ENCODE measurements around the gene ADCYAP1R1. TPM values are rescaled to one million over a fixed set of nuclear protein-coding genes. Genes with fewer than 3 reads are reported as not detected.

Gene ADCYAP1R1
- total RNA-seq, 1 experiment from 2014 or later: 0.12 TPM

- Histone ChIP-seq H3K79me2 (ENCODE audit: insufficient read depth, low read length) (no peaks in the 10 kb centered on the region), H3K9me2 (ENCODE audit: insufficient read depth) (no peaks in the 10 kb centered on the region), H3K9ac (ENCODE audit: low read length) (no peak overlapping the region), H3K4me3 (replicated peaks in 1 of 2; ENCODE audit: low read depth in 1 of 2, low read length in 2 of 2) (no peak overlapping the region), H4K20me1 (ENCODE audit: insufficient read depth) (no peaks in the 10 kb centered on the region), H3K27ac (ENCODE audit: low read depth, low read length) (no peak overlapping the region), H3K36me3 (ENCODE audit: control insufficient read depth in 1 of 2, insufficient read depth in 2 of 2, low read length in 2 of 2) (no peaks in the 10 kb centered on the region), H3K4me1 (ENCODE audit: control insufficient read depth in 1 of 2, insufficient read depth in 2 of 2, low read length in 2 of 2) (peaks cover 0 to 5% of the 10 kb centered on the region in 2 experiments; a peak in 1 of 4 replicates), H3K27me3 (ENCODE audit: insufficient read depth, low read length) (no peaks in the 10 kb centered on the region), H2AFZ (ENCODE audit: low read depth, low read length, poor library complexity, severe bottlenecking) (no peak overlapping the region), H3K4me2 (ENCODE audit: low read length) (no peak overlapping the region), H3K9me3 (ENCODE audit: control insufficient read depth in 1 of 2, insufficient read depth in 1 of 2, low read depth in 1 of 2, low read length in 2 of 2) (no peaks in the 10 kb centered on the region)
- ChIA-PET RAD21 (ENCODE audit: low non-redundant PET in 1 of 2, low total read pairs in 2 of 2, uncharacterized antibody in 2 of 2, unreplicated experiment in 2 of 2) (no interaction called here), POLR2A (no interaction called here), CTCF (no interaction called here)
- BruUV-seq (replicated peaks): no TSS peak
- ATAC-seq: no peak
- DNase-seq (ENCODE audit: low read depth, low spot score): no peak
- intact Hi-C loops (cut with micrococcal nuclease): no loop called here
- TF ChIP-seq YY1 (IDR thresholded peaks at IDR 0.05; ENCODE audit: extremely low read depth, insufficient replicate concordance, low read depth, low read length) (no peak), ELF1 (IDR thresholded peaks at IDR 0.05; ENCODE audit: borderline replicate concordance, low read depth) (no peak), POLR2A (IDR thresholded peaks at IDR 0.05; ENCODE audit: borderline replicate concordance, extremely low read depth, insufficient read depth, insufficient read length) (no peak), ZNF274 (IDR thresholded peaks at IDR 0.05; ENCODE audit: low read depth, low read length) (no peak), CEBPB (IDR thresholded peaks at IDR 0.05; ENCODE audit: low read depth) (no peak), MAX (IDR thresholded peaks at IDR 0.05) (no peak), CTCF (IDR thresholded peaks at IDR 0.05 in 2 of 3, conservative IDR thresholded peaks at IDR 0.05 in 1 of 3; ENCODE audit: borderline replicate concordance in 1 of 3, insufficient read depth in 1 of 3, low read depth in 2 of 3, low read length in 2 of 3) (no peak), ATF3 (IDR thresholded peaks at IDR 0.05) (no peak), EGR1 (IDR thresholded peaks at IDR 0.05; ENCODE audit: low read depth) (no peak), CBX3 (IDR thresholded peaks at IDR 0.05; ENCODE audit: low read depth) (no peak), POLR2AphosphoS5 (IDR thresholded peaks at IDR 0.05; ENCODE audit: low read depth, low read length) (no peak), EZH2 (IDR thresholded peaks at IDR 0.05) (no peak), ZBTB33 (IDR thresholded peaks at IDR 0.05; ENCODE audit: extremely low read depth, insufficient replicate concordance, low read length) (no peak), JUND (IDR thresholded peaks at IDR 0.05) (no peak), TCF7L2 (IDR thresholded peaks at IDR 0.05; ENCODE audit: borderline replicate concordance, extremely low read depth, insufficient read depth, insufficient read length) (no peak), FOSL1 (IDR thresholded peaks at IDR 0.05; ENCODE audit: low read depth) (no peak), EZH2phosphoT487 (IDR thresholded peaks at IDR 0.05; ENCODE audit: borderline replicate concordance) (no peak), SIN3A (IDR thresholded peaks at IDR 0.05; ENCODE audit: low read depth) (no peak), REST (IDR thresholded peaks at IDR 0.05; ENCODE audit: low read depth) (no peak), SRF (IDR thresholded peaks at IDR 0.05; ENCODE audit: low read depth) (no peak)
Observed at GRCh38 chr7:31023877-31024276, 28.2 kb upstream of the ADCYAP1R1 start.

Measured in HCT116 (cell line).